ENCODE results near the gene INO80C.

The INO80C gene, protein sequence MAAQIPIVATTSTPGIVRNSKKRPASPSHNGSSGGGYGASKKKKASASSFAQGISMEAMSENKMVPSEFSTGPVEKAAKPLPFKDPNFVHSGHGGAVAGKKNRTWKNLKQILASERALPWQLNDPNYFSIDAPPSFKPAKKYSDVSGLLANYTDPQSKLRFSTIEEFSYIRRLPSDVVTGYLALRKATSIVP

GRCh38 chr18:35497370-35498197, at the start of gene INO80C:
TSS of gene INO80C (minus strand) at chr18:35497960. CDS start at chr18:35497874, 86 bp downstream.
- peak; percentile 86 to 87 for DNase-seq (ENCODE audit: low read depth in 2 of 2)

DNA sequence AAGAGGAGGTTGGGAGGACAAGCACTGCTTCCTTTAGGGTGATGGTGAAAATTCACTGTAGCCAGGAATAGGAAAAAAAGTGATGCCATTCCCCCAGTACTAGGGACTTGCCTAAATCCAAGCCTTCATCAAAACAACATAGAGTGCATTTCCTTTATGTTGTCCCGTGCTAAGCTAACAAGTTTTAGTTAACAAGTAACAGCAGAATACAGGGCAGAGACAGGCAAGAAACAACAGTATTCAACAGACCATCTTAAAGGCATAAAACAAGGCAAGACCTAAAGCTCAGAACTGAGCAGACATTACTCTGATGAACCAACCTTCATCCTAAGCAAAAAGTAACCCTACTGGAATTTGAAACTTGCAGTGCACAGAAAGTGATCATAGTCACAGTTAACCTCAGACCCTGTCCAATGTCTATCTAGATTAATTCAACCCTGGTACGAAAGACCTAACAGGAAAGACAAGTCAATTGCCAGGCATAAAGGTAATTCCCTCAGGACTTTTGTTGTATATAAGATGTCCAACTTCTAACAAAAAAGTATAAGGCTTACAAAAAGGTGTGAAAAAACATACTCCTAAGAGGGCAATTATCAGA, 49.3 kb upstream of the INO80C start:
- DNase-seq (ENCODE audit: low read depth in 2 of 2): no peak

- DNase-seq (ENCODE audit: low read depth in 2 of 2): no peak
Observed at GRCh38 chr18:35542356-35542755, 44.6 kb upstream of the INO80C start.

GRCh38 chr18:35535297-35535696, 37.5 kb upstream of the INO80C start:
- DNase-seq (ENCODE audit: low read depth in 2 of 2): no peak

DNA sequence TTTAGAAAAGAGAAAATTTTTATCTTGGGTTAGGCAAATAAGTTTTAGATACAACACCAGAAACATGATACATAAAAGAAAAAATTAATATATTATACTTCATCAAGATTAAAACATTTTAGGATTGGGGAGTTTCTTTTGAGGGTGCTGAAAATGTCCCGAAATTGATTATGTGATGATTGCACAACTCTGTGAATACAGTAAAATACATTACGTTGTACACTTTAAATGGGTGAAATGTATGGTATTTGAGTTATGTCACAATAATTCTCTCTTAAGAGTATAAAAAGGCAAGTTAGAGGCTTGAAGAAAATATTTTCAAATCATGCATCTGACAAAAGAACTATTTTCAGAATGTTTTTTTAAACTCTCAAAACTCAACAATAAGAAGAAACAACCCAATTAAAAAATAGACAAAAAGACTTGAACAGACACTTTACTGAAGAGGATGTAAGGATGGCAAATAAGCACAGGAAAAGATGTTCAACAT, 36.2 kb upstream of the INO80C start:
- no peak for DNase-seq (ENCODE audit: low read depth in 2 of 2)

DNA sequence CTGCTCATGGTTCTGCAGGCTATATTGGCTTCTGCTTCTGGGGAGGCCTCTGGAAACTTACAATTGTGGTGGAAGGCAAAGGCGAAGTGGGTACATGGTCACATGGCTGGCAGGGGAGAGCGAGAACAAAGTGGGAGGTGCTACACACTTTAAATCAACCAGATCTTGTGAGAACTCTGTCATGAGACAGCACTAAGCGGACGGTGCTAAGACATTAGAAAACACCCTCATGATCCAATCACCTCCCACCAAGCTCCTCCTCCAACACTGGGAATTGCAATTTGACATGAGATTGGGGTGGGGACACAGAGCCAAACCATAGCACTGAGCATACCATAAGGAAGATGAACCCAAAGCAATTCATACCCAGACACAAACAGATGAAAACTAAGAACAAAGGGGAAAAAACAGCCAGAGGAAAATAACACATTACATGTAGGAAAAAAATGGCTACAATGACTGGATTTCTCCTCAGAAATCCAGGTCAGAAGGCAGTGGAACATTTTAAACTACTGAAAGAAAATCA, 31.1 kb upstream of the INO80C start:
- DNase-seq (ENCODE audit: low read depth in 2 of 2): no peak

- DNase-seq (ENCODE audit: low read depth in 2 of 2): no peak
Observed at GRCh38 chr18:35526495-35527059, 28.8 kb upstream of the INO80C start.

DNA sequence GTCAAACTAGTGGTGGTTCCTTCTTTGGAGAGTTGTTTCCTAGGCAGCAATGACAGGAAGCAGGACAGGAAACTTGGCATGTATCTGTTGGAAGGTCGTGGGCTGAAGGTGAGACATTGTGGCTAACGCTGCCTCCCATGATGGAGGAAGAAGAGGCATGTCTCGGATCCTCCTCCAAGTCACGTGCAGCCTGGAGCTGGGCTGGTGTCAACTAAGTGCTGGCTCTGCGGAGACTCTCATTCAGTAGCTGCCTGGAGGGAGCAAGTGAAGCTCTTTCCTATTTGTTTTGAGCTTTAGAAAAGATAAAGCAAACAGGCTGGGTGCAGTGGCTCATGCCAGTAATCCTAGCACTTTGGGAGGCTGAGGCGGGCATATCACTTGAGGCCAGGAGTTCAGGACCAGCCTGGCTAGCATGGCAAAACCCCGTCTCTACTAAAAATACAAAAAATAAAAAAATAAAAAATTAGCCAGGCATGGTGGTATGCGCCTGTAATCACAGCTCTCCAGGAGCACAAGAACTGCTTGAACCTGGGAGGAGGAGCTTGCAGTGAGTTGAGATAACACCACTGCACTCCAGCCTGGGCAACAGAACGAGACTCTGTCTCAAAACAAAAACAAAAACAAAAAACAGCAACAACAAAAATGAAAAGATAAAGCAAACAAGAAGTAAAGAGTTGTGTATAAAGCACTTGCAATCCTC, 28.2 kb upstream of the INO80C start:
- DNase-seq (ENCODE audit: low read depth in 2 of 2): no peak

DNA sequence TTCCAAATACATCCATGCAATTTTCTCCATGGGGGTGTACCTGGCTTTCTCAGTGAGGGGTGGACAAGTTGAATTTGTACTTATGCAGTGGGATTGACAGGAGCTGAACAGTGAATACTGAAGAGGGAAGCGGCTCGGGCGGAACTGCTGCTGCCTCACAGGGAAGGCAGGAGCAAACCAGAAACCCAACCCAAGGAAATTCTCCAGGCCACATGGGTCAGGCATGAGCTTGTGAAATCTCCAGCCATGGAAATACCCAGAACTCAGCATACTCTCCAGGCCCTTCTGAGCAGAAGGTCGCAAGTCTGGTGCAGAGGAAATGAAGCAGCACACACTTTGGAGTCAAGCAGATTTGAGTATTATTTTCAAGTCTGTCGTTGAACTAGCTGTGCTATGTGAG, 26.5 kb upstream of the INO80C start:
- DNase-seq (ENCODE audit: low read depth in 2 of 2): no peak

- no peak for DNase-seq (ENCODE audit: low read depth in 2 of 2)
Observed at GRCh38 chr18:35522130-35522959, 24.6 kb upstream of the INO80C start.

DNA sequence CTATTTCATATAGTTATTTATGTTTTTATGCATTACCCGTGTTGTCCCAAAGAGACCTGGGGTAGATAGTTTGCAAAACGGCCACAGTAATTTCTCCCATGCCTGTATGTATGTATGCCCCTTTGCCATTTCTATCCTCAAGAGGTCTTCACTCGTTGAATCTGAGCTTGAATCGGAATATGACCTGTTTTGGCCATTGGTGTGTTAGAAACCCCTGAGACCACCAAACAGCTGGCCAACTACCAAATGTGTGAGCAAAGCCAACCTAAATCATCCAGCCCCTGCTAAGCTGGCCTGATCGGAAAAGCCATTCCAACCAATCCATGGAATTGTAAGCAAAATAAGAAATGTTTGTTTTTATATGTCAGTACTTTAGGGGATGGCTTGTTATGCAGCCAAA, 23.4 kb upstream of the INO80C start:
- no peak for DNase-seq (ENCODE audit: low read depth in 2 of 2)

GRCh38 chr18:35519148-35519899, 21.6 kb upstream of the INO80C start:
- DNase-seq (ENCODE audit: low read depth in 2 of 2): no peak

GRCh38 chr18:35517715-35518114, 20.0 kb upstream of the INO80C start:
- no peak for DNase-seq (ENCODE audit: low read depth in 2 of 2)

GRCh38 chr18:35516789-35517188, 19.0 kb upstream of the INO80C start:
- DNase-seq (ENCODE audit: low read depth in 2 of 2): no peak

DNA sequence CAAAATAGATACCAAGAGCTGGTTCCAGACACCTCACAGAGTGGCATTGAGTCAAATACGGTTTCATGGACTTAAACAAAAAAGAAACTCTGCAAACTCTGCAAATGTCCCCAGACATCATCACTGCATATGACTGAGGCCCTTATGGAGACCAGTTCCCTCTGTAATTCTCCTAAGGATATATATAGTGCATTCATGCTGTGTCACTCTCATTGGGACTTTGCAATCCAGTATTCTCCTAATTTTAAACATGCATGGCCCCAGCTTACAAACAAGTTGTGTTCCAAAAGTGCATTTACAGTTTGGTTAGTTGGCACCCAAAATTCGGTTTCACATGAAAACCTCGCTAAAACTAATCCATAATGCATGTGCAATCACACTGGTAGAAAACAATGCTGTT, 18.6 kb upstream of the INO80C start:
- no peak for DNase-seq (ENCODE audit: low read depth in 2 of 2)

- no peak for DNase-seq (ENCODE audit: low read depth in 2 of 2)
Observed at GRCh38 chr18:35515460-35516130, 17.8 kb upstream of the INO80C start.

GRCh38 chr18:35514752-35515459, 17.1 kb upstream of the INO80C start:
- DNase-seq (ENCODE audit: low read depth in 2 of 2): no peak

DNA sequence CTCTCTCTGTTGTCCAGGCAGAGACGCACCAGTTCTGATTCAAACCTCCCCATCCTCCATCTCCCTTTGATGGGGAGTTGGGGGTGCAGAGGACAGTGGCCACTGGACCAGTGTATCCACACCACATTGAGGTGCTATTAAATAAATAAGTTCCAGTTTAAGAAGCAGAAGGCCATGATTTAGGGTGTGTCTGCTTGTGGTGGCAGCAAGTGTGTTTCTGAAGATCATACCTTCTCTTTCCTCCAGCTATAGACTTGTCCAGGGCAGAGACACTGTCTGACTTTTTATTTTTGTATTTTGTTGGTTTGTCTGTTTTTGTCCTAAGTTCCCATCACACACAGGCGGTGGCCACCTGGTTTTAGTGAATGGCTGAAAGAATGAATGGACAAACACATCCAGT, 16.5 kb upstream of the INO80C start:
- no peak for DNase-seq (ENCODE audit: low read depth in 2 of 2)
